ENCODE data around the gene KCTD16. TPM values are rescaled to one million over a fixed set of nuclear protein-coding genes. Genes with fewer than 3 reads are reported as not detected.
A peak's percentile ranks its signal among the peaks of the same experiment; 100 is the strongest.

Gene KCTD16
- 17.5 TPM for total RNA-seq

GRCh38 chr5:144170276-144171024, at the start of gene KCTD16, which contains the start of gene YIPF5:
KCTD16 (plus strand) TSS chr5:144170873.
YIPF5 (minus strand) TSS chr5:144170659; CDS start chr5:144169955, 704 bp downstream.
- FAIRE-seq (peak; percentile 31), DNase-seq (ENCODE audit: low spot score in 2 of 2) (peak; percentile 63 to 80)

- FAIRE-seq, result no peak
- DNase-seq (ENCODE audit: low spot score in 2 of 2), result no peak
These were observed 49.1 kb upstream of the KCTD16 start for GRCh38 chr5:144121577-144121976.

DNA sequence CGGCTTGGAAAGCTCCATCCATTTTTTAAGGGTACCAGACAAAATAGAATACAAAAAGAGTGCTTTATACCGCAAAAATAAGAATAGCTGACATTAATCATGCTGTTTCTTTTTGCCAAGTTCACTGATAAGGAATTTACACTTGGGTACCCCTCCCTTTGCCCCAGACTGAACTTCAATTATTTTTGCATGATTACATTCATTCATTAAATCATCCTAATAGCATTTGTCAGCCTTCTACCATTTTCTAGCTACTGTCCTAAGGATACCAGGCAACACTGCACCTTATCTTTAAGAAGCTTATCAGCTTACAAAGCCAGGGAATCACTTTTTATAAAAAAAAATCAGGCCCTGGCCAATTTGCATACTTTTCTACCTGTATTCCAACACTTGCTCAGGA, 48.6 kb upstream of the KCTD16 start:
- no peak for FAIRE-seq
- no peak for DNase-seq (ENCODE audit: low spot score in 2 of 2)

DNA sequence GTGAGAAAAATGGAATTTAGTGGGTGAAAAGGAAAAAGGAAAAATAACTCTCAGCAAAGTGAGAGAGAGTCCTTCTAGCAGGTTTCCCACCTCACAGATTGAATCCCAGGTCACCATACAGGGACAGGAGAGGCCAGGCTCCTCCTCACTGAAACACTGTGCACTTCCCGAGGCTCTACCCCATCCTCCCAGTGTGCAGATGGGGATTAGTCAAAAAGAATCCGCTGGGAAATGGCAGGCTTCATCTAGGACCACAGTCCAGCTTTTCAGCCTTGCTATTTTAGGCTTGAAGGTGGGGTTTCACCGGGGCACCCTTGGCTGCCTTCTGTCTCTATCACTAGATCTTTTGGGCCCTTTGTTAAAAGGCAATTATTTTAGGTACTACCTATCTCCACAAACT, 48.0 kb upstream of the KCTD16 start:
- FAIRE-seq (no peak), DNase-seq (ENCODE audit: low spot score in 2 of 2) (no peak)

DNA sequence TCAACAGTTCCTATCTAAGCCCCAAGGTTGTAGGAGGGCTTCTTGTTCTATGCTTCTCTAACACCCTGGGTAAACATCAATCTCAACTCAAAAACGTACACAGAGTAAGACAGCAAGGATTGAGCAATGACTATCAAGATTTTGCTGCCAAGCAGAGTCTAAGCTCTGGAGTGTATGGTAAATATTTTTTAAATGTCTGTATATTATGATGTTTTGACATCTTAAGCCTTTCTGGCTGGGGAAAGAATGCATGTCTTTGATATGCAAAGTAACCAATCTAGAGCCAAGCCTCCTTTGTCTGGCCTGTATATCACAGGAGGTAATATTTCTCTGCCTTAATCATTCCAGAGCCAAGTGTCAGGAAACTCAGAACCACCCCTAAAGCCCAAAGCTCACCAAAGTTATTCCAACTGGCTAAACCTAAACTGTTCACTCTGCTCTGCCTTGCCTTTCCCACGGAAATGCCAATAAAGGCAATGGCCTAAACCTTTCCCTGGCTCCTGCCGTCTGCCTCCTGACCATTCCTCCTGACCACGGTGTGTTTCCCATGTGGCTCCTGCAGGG, 45.4 kb upstream of the KCTD16 start:
- DNase-seq (ENCODE audit: low spot score in 2 of 2) (no peak), FAIRE-seq (no peak)

- FAIRE-seq (no peak), DNase-seq (ENCODE audit: low spot score in 2 of 2) (no peak)
These were observed 44.0 kb upstream of the KCTD16 start for GRCh38 chr5:144126707-144127106.

DNA sequence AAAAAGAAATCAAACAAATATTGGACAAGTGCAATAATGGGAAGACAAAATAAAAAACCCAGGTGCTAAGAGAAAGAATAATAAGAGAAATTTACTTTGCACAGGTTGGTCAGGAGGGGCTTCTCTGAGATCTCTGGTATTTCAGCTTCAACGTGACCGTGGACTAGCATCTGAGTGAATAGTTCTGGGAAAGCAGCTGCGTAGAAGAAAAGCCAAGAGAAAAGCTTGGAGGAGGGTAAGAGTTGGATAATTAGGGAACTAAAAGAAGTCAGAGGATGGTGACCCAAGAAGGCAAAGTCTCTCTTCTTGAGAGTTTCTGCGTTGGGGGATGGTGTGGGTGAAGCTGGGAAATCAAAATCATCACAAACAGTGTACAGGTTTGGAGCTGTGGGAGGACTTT, 41.8 kb upstream of the KCTD16 start:
- DNase-seq (ENCODE audit: low spot score in 2 of 2) (no peak), FAIRE-seq (no peak)

DNA sequence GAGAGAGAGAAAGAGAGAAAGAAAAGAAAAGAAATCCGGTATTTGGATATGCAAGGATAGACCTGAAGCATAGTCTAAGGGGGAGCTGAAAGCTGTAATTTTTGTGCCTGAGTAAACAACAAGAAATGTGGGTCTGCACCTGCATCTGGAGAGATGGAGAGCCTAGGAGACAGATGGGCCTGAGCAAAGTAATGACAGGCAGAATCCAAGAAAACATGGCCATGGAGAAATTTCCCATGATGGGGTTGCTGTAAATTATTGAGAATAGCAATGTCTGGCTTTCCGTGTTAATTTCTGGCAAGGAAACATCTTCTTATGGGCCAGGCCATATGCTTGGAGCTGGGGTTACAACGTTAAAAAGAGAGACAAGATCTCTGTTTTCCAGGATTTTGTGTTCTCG, 40.4 kb upstream of the KCTD16 start:
- FAIRE-seq, result no peak
- no peak for DNase-seq (ENCODE audit: low spot score in 2 of 2)

GRCh38 chr5:144131261-144131660, 39.4 kb upstream of the KCTD16 start:
- DNase-seq (ENCODE audit: low spot score in 2 of 2) (no peak), FAIRE-seq (no peak)

- DNase-seq (ENCODE audit: low spot score in 2 of 2), result no peak
- no peak for FAIRE-seq
These were observed 37.5 kb upstream of the KCTD16 start for GRCh38 chr5:144133050-144133633.

DNA sequence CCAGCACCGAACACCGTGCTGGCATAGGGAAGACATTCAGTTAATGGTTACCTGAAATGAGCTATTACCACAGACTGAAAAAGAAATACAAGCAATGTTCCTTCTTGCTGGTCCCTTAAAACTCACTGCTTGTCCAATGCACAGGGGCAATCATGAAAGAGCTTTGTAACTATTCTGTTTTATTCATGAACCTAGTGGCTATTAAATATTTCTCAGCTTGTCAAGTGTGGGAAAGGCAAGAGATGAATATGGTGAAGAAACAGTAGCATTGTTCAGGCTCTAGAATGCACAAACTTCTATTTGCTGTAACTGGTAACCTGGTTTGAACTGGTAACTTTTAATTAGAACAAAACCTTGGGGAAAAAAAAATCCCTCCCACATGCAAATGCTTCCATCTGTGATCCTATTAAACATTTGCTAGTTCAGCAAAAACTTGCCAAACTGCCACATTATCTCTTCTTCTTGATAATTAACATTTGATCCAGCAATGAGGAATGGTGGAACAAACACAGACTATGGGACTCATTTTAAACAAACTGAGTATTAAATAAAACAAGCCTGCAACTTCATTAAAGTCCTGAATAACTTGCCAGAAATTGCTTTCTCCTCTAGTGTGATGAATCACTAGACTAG, 36.4 kb upstream of the KCTD16 start:
- DNase-seq (ENCODE audit: low spot score in 2 of 2), result no peak

DNA sequence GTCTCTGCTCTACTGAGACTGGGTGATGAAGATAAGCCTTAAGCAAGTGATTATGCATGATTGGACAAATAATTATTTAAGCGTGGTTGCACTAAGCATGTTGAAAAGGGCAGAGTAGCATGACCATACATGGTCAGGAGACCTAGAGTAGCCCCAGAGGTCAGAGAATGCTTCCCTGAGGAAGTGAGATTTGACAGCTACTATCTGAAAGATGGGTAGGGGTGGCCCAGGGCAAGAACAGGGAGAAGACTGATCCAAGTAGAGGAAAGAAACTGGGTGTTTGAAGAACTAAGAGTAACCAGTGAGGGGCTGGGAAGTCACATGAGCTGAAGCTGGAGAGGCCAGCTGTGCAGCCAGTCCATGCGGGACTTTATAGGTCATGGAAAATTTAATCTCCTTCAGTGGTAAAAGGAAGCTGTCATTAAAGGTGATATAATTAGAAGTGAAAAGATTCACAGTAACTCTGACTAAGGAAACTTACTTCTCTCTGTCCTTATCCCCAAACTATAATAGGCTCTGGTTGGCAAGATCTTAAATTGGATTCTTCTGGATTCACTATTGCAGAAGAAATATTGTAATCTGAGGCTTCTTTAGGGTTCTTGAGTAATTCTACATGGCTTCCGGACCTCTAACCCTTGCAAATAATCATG, 35.4 kb upstream of the KCTD16 start:
- no peak for DNase-seq (ENCODE audit: low spot score in 2 of 2)
- no peak for FAIRE-seq

More for the DNA sequence above, 36.4 kb upstream of the KCTD16 start:
- no peak for FAIRE-seq

DNA sequence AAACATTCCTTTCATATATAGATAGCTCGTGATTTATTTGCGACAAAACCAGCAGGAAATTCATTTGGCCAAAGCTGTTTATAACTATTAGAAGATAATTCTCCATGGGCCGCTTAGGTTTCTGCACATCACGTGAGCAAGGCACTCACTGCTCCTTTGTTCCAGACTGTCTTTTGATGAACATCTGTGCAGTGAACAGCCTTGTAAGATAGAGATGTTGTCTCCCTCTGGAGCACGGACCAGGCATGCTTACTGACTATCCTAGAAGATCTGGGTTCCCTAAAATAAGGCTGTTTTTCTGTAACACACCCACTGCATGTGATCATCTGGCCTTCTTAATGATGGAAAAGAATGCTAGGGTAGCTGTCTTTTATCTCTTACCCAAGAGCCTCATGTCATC, 31.1 kb upstream of the KCTD16 start:
- DNase-seq (ENCODE audit: low spot score in 2 of 2), result no peak
- FAIRE-seq, result no peak

GRCh38 chr5:144141585-144141984, 29.1 kb upstream of the KCTD16 start:
- no peak for DNase-seq (ENCODE audit: low spot score in 2 of 2)
- no peak for FAIRE-seq

DNA sequence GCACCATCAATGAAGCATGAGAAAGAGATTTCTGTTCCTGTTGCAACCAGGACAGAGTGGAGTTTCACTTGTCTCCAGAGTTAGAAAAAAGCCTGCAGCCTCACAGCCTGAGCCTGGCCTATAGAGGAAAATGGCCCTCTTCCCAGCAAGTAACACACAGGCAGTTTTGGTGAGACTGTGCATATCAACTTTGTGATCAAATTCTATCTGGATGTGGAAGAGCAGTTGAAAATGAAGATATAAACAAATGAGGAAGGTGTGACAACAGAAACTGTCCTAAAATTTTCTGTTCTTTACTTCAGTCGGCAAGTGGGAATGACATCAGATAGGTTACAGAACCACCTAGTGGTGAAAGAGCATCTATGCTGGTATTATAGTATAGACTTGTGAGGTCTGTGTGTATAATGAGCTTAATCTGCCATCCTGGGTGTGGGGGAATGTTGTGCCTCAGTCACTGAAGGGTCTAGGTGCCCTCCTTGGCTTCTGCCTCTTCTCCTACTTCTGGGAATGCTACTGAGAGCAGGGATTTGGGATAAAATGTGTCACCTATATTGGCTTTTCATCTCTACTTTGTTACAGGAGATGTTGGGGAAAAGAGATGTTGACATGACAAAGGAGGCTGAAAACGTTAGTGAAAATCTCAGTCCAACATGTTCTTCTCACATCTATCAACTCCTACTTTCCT, 28.4 kb upstream of the KCTD16 start:
- FAIRE-seq, result no peak

DNA sequence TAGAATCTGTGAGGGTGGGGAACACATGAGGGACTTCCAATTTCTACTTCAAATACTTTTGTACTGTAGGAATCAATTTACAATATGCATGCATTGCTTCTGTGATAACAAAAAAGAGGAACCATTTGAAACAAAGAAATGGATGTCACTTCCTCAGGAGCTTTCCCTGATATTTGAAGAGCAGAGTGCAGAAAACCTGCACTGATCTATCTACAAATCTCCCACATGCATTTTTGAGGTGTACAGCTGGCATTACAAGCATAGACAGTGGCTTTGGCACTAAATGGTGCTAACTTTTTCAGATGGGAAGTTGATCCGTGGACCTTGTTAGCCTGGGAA, 27.9 kb upstream of the KCTD16 start:
- DNase-seq (ENCODE audit: low spot score in 2 of 2) (no peak), FAIRE-seq (no peak)

More for the DNA sequence above, 28.4 kb upstream of the KCTD16 start:
- DNase-seq (ENCODE audit: low spot score in 2 of 2), result peak in 1 of 2 donors; percentile 13

DNA sequence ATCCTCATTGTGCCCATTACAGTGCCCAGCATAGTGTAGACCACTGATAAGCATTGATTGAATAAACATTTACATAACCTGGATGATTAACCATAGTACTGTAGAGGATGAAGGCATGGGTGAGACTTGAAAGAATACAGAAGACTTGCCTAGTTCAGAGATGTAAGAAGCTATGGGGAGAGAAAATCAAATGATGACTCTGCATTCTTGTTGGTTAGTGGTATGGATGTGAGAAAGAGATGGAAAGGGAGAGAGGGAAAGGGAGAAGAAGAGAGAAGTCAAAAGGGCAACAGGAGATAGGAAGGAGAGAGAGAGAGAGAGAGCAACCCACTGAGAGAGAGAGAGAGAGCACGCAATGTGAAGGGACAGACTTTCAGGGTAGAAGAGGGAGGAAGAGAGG, 27.0 kb upstream of the KCTD16 start:
- FAIRE-seq (no peak), DNase-seq (ENCODE audit: low spot score in 2 of 2) (no peak)

DNA sequence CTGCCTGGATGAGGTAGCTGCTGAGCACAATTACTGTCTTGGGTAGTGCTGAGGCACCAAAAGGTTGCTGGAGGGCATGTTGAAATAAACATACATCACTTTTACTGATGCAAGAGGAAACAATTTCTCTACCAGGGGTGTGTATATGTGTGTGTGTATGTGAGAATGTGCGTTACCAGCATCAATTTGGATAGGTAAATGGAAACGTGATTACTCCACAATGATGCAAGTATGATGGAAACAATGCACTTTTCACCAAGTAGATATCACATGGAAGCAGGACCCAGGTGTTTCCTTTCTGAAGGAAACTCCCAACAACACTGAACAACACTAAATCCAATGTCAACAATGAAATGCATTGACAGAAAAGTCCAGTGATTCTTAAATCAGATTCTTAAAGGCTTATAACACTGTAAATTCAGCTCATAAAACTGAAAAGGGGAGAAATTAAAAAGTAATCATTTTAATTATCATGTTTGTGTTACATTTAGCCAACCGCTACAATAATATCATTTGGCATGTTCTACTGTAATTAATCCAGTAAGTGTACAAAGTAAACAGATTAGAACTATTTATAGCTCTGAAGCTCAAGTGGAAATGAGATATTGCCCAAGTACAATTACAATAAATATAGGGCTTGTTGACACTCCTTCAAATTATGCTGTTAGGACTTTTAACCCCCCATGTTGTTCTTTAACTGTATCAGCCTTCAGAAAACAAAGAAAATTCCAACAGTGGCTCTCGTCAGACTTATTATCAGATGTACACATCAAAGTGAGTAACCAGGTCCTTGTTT, 25.5 kb upstream of the KCTD16 start:
- DNase-seq (ENCODE audit: low spot score in 2 of 2), result no peak
- FAIRE-seq, result no peak

GRCh38 chr5:144151026-144151425, 19.6 kb upstream of the KCTD16 start:
- FAIRE-seq (no peak), DNase-seq (ENCODE audit: low spot score in 2 of 2) (no peak)

GRCh38 chr5:144156767-144157171, 13.9 kb upstream of the KCTD16 start:
- no peak for DNase-seq (ENCODE audit: low spot score in 2 of 2)
- no peak for FAIRE-seq

All from frontal cortex (tissue), 4 donors.